ENCODE data around the gene NTHL1. TPM values are rescaled to one million over a fixed set of nuclear protein-coding genes. Genes with fewer than 3 reads are reported as not detected.

NTHL1 gene
- polyA plus RNA-seq, 1 experiment: 10.7 TPM

GRCh38 chr16:2029350-2029749 is 18.3 kb downstream of the NTHL1 start:
- H3K27me3 ChIP-seq (ENCODE audit: control insufficient read depth, insufficient read depth, low read length): no peaks in the 10 kb centered on the region
- CTCF ChIA-PET: no interaction called here
- POLR2A ChIA-PET: no interaction called here

DNA sequence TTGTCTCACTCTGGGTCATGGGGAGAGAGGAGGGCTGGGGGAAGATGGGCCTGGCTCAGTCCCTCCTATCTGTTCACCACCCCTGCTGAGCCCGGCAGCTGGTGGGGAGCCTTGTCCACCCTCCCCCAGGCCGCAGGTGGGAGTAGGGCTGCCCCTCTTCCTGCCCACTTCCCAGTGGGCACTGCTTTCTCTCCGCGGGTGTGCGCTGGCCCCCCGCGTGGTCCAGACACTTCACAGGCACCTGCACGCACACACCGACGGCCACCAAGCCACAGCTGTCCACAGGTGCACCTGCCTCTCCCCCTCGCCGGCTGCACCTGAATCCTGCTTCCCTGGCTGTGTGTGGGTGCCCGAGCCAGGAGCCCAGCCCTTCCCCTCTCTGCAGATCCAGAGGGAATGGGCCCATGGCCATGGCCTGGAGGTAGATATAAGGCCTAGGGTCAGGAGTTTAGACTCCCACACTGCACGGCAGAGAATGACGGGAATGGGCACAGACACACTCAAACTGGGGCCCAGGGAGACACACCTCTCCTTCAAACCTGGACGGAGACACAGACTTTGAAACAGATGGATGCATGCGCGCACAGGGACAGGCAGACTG is 18.9 kb downstream of the NTHL1 start:
- Histone ChIP-seq H3K4me3 (ENCODE audit: low read depth, low read length) (no peak overlapping the region), H3K9me3 (ENCODE audit: control insufficient read depth, insufficient read depth, low read length) (no peaks in the 10 kb centered on the region; the same call in 1 of the 2 replicates), H3K27ac (ENCODE audit: low read depth, low read length) (no peak overlapping the region), H3K27me3 (ENCODE audit: control insufficient read depth, insufficient read depth, low read length) (no peaks in the 10 kb centered on the region)
- ChIA-PET POLR2A (interaction anchor here (1.7 kb wide), 1 partner anchor 126 kb away, joined by 11 read pairs; the partner anchor contains the start of gene TRAF7), CTCF (interaction anchor here (1.8 kb wide), 1 partner anchor 112 kb away, joined by 8 read pairs; no protein-coding TSS in a partner anchor)
- TF ChIP-seq, protein P1, sequence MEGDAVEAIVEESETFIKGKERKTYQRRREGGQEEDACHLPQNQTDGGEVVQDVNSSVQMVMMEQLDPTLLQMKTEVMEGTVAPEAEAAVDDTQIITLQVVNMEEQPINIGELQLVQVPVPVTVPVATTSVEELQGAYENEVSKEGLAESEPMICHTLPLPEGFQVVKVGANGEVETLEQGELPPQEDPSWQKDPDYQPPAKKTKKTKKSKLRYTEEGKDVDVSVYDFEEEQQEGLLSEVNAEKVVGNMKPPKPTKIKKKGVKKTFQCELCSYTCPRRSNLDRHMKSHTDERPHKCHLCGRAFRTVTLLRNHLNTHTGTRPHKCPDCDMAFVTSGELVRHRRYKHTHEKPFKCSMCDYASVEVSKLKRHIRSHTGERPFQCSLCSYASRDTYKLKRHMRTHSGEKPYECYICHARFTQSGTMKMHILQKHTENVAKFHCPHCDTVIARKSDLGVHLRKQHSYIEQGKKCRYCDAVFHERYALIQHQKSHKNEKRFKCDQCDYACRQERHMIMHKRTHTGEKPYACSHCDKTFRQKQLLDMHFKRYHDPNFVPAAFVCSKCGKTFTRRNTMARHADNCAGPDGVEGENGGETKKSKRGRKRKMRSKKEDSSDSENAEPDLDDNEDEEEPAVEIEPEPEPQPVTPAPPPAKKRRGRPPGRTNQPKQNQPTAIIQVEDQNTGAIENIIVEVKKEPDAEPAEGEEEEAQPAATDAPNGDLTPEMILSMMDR (IDR thresholded peaks at IDR 0.05; ENCODE audit: low read depth, low read length): no peak
- no peak for DNase-seq (ENCODE audit: low read depth, low spot score)

More at GRCh38 chr16:2029350-2029749, 18.3 kb downstream of the NTHL1 start:
- TF ChIP-seq, protein P1 (IDR thresholded peaks at IDR 0.05; ENCODE audit: low read depth, low read length): no peak
- H3K27ac ChIP-seq (ENCODE audit: low read depth, low read length): no peak overlapping the region
- DNase-seq (ENCODE audit: low read depth, low spot score): no peak
- no peak overlapping the region for H3K4me3 ChIP-seq (ENCODE audit: low read depth, low read length)
- H3K9me3 ChIP-seq (ENCODE audit: control insufficient read depth, insufficient read depth, low read length): no peaks in the 10 kb centered on the region; the same call in 1 of the 2 replicates

DNA sequence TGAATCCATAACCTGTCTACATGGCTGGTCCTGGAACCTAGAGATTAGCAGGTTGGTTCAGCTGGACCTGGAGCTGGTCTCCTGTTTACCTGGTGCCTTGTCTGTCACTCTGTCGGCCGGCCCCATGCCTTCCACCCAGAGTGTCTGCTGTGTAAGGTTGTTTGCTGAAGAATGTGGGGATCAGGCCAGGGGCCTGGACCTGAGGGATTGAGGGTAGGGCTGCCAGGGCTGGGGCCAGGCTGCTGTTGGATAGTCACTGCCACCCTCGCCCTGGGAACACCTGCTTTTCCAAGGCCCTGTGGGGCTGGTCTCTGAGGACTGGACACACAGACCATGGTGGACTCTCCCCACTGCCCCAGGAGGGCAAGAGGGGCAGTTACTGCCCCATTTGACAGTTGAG is 19.5 kb downstream of the NTHL1 start:
- TF ChIP-seq, protein P1 (IDR thresholded peaks at IDR 0.05; ENCODE audit: low read depth, low read length): no peak
- no peak overlapping the region for H3K27ac ChIP-seq (ENCODE audit: low read depth, low read length)
- H3K27me3 ChIP-seq (ENCODE audit: control insufficient read depth, insufficient read depth, low read length): no peaks in the 10 kb centered on the region
- peak overlapping the region; percentile 72 for H3K4me3 ChIP-seq (ENCODE audit: low read depth, low read length)
- no peak for DNase-seq (ENCODE audit: low read depth, low spot score)
- CTCF ChIA-PET: interaction anchor here (1.8 kb wide), 1 partner anchor 112 kb away, joined by 8 read pairs; no protein-coding TSS in a partner anchor
- POLR2A ChIA-PET: interaction anchor here (1.7 kb wide), 1 partner anchor 127 kb away, joined by 11 read pairs; the partner anchor contains the start of gene TRAF7
- H3K9me3 ChIP-seq (ENCODE audit: control insufficient read depth, insufficient read depth, low read length): no peaks in the 10 kb centered on the region; the same call in 1 of the 2 replicates

- POLR2A ChIA-PET: interaction anchor here (1.0 to 1.7 kb wide), 3 partner anchors 12 to 128 kb away, joined by 3 to 11 read pairs (median 4); partner anchors contain the start of gene TRAF7
- H3K27me3 ChIP-seq (ENCODE audit: control insufficient read depth, insufficient read depth, low read length): no peaks in the 10 kb centered on the region
- H3K9me3 ChIP-seq (ENCODE audit: control insufficient read depth, insufficient read depth, low read length): no peaks in the 10 kb centered on the region; the same call in 1 of the 2 replicates
- CTCF ChIA-PET: interaction anchor here (0.6 to 1.8 kb wide), 3 partner anchors 56 to 165 kb away, joined by 4 to 8 read pairs (median 4); no protein-coding TSS in a partner anchor
- no peak for DNase-seq (ENCODE audit: low read depth, low spot score)
- H3K4me3 ChIP-seq (ENCODE audit: low read depth, low read length): peak overlapping the region; percentile 72
- H3K27ac ChIP-seq (ENCODE audit: low read depth, low read length): no peak overlapping the region
- TF ChIP-seq, protein P1 (IDR thresholded peaks at IDR 0.05; ENCODE audit: low read depth, low read length): no peak
Observed at GRCh38 chr16:2027024-2028010, 20.3 kb downstream of the NTHL1 start.
